Stimulated activated CD4-positive, alpha-beta T cell treated with anti-CD3 and anti-CD28 coated beads, Interleukin-1b, Interleukin-23, amount 100 ng/mL, for 1 hour (primary cell): ENCODE measurements around the gene OTOF.

Source experiments
- DNase-seq, 2 donors: peaks; one replicate each; pipeline ENCODE4 v3.0.0-alpha.2; 2020; ENCODE audit warnings: low read depth in 2 of 2

Gene OTOF

GRCh38 chr2:26453421-26454329, 24.2 kb downstream of the OTOF start:
- DNase-seq, result no peak

GRCh38 chr2:26451700-26452099, 26.2 kb downstream of the OTOF start:
- no peak for DNase-seq

GRCh38 chr2:26450031-26450635, 27.8 kb downstream of the OTOF start:
- DNase-seq, result no peak

- DNase-seq, result no peak
Observed at GRCh38 chr2:26449278-26450030, 28.5 kb downstream of the OTOF start.

GRCh38 chr2:26448651-26449050, 29.3 kb downstream of the OTOF start:
- DNase-seq, result no peak

GRCh38 chr2:26444236-26444635, 33.7 kb downstream of the OTOF start:
- no peak for DNase-seq

- no peak for DNase-seq
Observed at GRCh38 chr2:26442707-26443106, 35.2 kb downstream of the OTOF start.

- no peak for DNase-seq
Observed at GRCh38 chr2:26442301-26442700, 35.6 kb downstream of the OTOF start.

GRCh38 chr2:26438926-26439325, 39.0 kb downstream of the OTOF start:
- no peak for DNase-seq

GRCh38 chr2:26438526-26438925, 39.4 kb downstream of the OTOF start:
- no peak for DNase-seq

- DNase-seq, result no peak
Observed at GRCh38 chr2:26435106-26435505, 42.8 kb downstream of the OTOF start.

- DNase-seq, result no peak
Observed at GRCh38 chr2:26432859-26433258, 45.1 kb downstream of the OTOF start.

GRCh38 chr2:26432363-26432762, 45.6 kb downstream of the OTOF start:
- no peak for DNase-seq

GRCh38 chr2:26430826-26431225, 47.1 kb downstream of the OTOF start:
- no peak for DNase-seq

GRCh38 chr2:26429779-26430578, 47.9 kb downstream of the OTOF start:
- no peak for DNase-seq

GRCh38 chr2:26428846-26429245, 49.1 kb downstream of the OTOF start:
- no peak for DNase-seq

GRCh38 chr2:26424221-26424620, 53.7 kb downstream of the OTOF start:
- no peak for DNase-seq

- DNase-seq, result no peak
Observed at GRCh38 chr2:26423750-26424149, 54.2 kb downstream of the OTOF start.

- DNase-seq, result no peak
Observed at GRCh38 chr2:26422947-26423629, 54.8 kb downstream of the OTOF start.

- no peak for DNase-seq
Observed at GRCh38 chr2:26421961-26422360, 56.0 kb downstream of the OTOF start.

GRCh38 chr2:26414311-26414710, 63.6 kb downstream of the OTOF start:
- DNase-seq, result no peak
